ENCODE data around the gene CAVIN3.

DNA sequence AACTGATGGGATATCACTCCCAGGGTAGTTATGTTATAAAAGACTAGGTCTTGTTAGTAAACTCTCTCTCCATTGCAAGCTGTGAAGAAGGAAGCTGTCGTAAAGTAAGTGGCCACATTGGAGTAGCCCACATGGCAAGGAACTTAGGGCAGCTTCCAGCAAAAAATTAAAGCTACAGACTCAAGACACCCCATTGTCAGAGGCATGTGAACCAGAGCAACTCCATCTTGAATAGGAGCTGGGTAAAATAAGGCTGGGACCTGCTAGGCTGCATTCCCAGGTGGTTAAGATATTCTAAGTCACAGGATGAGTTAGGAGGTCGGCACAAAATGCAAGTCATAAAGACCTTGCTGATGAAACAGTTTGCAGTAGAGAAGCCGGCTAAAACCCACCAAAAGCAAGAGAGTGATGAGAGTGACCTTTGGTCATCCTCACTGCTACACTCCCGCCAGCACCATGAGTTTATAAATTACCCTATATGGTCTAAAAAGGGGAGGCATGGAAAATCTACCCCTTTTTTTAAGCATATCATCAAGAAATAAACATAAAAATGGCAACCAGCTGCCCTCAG is 36.8 kb downstream of the CAVIN3 start:
- TF ChIP-seq, protein P1, sequence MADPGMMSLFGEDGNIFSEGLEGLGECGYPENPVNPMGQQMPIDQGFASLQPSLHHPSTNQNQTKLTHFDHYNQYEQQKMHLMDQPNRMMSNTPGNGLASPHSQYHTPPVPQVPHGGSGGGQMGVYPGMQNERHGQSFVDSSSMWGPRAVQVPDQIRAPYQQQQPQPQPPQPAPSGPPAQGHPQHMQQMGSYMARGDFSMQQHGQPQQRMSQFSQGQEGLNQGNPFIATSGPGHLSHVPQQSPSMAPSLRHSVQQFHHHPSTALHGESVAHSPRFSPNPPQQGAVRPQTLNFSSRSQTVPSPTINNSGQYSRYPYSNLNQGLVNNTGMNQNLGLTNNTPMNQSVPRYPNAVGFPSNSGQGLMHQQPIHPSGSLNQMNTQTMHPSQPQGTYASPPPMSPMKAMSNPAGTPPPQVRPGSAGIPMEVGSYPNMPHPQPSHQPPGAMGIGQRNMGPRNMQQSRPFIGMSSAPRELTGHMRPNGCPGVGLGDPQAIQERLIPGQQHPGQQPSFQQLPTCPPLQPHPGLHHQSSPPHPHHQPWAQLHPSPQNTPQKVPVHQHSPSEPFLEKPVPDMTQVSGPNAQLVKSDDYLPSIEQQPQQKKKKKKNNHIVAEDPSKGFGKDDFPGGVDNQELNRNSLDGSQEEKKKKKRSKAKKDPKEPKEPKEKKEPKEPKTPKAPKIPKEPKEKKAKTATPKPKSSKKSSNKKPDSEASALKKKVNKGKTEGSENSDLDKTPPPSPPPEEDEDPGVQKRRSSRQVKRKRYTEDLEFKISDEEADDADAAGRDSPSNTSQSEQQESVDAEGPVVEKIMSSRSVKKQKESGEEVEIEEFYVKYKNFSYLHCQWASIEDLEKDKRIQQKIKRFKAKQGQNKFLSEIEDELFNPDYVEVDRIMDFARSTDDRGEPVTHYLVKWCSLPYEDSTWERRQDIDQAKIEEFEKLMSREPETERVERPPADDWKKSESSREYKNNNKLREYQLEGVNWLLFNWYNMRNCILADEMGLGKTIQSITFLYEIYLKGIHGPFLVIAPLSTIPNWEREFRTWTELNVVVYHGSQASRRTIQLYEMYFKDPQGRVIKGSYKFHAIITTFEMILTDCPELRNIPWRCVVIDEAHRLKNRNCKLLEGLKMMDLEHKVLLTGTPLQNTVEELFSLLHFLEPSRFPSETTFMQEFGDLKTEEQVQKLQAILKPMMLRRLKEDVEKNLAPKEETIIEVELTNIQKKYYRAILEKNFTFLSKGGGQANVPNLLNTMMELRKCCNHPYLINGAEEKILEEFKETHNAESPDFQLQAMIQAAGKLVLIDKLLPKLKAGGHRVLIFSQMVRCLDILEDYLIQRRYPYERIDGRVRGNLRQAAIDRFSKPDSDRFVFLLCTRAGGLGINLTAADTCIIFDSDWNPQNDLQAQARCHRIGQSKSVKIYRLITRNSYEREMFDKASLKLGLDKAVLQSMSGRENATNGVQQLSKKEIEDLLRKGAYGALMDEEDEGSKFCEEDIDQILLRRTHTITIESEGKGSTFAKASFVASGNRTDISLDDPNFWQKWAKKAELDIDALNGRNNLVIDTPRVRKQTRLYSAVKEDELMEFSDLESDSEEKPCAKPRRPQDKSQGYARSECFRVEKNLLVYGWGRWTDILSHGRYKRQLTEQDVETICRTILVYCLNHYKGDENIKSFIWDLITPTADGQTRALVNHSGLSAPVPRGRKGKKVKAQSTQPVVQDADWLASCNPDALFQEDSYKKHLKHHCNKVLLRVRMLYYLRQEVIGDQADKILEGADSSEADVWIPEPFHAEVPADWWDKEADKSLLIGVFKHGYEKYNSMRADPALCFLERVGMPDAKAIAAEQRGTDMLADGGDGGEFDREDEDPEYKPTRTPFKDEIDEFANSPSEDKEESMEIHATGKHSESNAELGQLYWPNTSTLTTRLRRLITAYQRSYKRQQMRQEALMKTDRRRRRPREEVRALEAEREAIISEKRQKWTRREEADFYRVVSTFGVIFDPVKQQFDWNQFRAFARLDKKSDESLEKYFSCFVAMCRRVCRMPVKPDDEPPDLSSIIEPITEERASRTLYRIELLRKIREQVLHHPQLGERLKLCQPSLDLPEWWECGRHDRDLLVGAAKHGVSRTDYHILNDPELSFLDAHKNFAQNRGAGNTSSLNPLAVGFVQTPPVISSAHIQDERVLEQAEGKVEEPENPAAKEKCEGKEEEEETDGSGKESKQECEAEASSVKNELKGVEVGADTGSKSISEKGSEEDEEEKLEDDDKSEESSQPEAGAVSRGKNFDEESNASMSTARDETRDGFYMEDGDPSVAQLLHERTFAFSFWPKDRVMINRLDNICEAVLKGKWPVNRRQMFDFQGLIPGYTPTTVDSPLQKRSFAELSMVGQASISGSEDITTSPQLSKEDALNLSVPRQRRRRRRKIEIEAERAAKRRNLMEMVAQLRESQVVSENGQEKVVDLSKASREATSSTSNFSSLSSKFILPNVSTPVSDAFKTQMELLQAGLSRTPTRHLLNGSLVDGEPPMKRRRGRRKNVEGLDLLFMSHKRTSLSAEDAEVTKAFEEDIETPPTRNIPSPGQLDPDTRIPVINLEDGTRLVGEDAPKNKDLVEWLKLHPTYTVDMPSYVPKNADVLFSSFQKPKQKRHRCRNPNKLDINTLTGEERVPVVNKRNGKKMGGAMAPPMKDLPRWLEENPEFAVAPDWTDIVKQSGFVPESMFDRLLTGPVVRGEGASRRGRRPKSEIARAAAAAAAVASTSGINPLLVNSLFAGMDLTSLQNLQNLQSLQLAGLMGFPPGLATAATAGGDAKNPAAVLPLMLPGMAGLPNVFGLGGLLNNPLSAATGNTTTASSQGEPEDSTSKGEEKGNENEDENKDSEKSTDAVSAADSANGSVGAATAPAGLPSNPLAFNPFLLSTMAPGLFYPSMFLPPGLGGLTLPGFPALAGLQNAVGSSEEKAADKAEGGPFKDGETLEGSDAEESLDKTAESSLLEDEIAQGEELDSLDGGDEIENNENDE (IDR thresholded peaks at IDR 0.05; ENCODE audit: insufficient replicate concordance, low read length): no peak
- no peak for TF ChIP-seq EP300 (IDR thresholded peaks at IDR 0.05; ENCODE audit: borderline replicate concordance in 1 of 2, low read depth in 2 of 2, low read length in 2 of 2)
- no peak for TF ChIP-seq POLR2A (IDR thresholded peaks at IDR 0.05; ENCODE audit: control extremely low read depth in 1 of 2, low read depth in 2 of 2, low read length in 2 of 2)
- no peak for TF ChIP-seq ASH2L (IDR thresholded peaks at IDR 0.05; ENCODE audit: low read length)

Measured in H1 (cell line).